Non-pigmented ciliary epithelial cell (primary cell): ENCODE results near the gene SART3.
"Not testable (repeated sequence)": the region's sequence is repeated elsewhere in the genome, so short reads cannot be mapped to it uniquely, and the experiment has no call there.

Experiments used
- DNase-seq: peaks from one replicate; pipeline ENCODE4 v3.0.0-alpha.2; 2010; ENCODE audit warnings: low read depth

Gene SART3

DNA sequence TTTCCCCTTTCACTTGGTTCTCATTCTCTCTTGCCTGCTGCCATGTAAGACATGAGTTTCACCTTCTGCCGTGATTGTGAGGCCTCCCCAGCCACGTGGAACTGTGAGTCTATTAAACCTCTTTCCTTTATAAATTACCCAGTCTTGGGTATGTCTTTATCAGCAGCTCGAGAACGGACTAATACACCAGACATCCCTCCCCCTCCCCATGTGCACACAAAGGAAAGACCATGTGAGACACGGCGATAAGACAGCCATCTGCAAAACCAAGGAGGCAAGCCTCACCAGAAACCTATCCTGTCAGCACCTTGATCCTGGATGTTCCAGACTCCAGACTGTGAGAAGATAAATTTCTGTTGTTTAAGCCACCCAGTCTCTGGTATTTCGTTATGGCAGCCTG lies 75.6 kb downstream of the SART3 start:
- DNase-seq, result not testable (repeated sequence)

DNA sequence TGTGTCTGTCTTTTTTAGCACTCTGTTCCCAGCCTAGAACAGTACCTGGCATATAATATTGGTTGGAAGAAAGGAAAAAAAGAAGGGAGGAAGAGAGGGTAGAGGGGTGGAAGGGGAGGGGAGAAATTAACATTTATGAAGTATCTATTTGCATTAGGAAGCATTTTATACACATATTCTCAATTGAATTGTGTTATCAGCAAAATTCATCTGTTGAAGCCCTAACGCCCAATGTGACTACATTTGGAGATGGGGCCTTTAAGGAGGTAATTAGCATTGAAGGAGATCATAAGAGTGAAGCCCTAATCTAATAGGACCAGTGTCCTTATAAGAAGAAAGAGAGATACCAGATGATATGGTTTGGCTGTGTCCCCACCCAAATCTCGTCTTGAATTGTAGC lies 76.1 kb downstream of the SART3 start:
- DNase-seq, result no peak

DNA sequence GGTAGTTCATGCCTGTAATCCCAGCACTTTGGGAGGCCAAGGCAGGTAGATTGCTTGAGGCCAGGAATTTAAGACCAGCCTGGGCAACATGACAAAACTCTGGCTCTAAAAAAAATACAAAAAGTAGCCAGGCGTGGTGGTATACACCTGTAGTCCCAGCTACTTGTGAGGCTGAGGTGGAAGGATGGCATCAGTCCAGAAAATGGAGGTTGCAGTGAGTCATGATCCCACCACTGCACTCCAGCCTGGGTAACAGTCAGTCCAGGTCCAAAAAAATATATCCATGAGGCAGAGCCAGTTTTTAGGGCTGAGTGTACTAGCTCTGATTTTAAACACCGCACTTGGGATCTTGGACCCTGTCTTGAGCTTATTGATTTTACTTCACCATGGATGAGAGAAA lies 76.5 kb downstream of the SART3 start:
- no peak for DNase-seq

DNA sequence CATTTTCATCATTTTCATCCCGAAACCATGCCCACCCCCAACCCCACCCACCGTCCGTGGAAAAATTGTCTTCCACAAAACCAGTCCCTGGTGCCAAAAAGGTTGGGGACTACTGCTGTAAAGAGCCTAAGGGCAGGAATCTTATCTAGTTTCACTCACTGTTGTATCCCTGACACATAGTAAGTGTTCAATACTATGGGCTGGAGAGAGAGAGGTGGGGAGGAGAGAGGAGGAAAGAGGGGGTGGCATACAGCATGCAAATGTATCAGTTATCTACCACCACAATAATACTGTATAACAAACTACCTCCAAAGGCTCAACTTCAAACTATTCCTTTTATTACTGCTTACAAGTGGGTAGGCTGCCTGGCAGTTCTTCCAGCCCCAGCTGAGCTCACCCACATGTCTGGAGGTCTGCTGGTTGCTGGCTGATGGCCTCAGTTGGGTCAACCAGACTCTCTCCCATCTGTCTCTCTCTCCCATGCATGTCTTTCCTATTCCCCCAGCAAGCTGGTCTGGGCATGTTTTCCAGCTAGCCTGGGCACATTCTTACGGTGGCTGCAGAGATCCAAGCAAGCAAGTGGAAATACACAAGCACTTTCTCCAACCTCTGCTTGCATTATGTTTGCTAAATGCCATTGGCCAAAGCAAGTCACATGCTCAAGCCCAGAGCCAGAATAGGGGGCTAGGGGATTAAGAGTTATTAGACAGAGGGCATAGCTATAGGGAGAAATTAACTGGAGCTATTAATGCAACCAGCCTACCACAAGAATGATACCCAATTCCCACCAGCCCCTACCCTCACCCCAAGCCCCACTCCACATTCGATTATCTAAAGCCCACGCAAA lies 77.5 kb downstream of the SART3 start:
- no peak for DNase-seq

DNA sequence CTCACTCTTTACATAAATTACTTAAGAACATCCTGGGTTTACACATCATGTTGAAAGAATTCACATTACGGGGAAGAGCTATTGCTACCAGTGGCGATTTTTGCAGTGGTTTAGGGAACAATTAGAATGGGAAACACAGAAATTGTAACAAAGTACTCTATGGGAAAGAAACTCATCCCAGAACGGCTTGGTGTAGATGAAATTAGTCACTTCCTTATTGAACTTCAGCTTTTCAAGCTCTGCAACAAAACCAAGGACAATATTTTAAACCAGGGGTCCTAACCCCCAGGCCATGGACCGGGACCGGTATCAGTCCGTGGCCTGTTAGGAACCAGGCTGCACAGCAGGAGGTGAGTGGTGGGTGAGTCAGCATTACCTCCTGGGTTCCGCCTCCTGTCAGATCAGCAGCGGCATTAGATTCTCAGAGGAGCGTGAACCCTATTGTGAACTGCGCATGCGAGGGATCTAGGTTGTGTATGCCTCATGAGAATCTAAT lies 78.2 kb downstream of the SART3 start:
- DNase-seq, result peak; percentile 11

DNA sequence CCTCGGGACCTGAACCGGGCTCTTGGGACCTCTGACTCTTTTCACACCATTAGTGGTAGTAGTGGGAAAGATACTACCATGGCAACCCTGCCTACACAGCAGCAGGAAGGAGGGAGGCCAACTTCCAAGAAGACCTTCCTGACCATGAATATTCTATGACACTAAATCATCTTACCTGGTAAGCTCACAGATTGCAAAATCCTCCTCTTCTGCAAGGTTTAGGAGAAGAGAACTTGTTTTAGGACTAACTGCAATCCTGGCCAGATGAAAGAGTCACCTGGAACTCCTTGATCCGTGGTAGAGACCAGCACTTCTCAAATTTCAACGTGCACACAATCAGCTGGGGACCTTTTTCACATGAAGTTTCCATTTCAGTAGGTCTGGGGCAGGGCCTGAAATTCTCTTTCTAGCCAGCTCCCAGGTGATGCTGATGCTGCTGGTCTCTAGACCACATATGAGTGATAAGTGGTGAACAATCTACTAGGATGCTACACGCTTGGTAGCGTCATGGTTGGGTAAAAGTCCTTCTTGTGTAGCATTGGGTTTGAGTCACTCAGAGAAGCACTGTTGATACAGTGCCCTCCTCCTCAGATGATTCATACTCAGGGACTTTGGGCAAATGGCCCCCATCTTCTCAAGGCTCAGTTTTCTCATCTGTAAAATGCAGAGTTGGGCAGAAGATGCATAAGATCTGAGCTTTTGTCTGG lies 81.5 kb downstream of the SART3 start:
- DNase-seq, result no peak

DNA sequence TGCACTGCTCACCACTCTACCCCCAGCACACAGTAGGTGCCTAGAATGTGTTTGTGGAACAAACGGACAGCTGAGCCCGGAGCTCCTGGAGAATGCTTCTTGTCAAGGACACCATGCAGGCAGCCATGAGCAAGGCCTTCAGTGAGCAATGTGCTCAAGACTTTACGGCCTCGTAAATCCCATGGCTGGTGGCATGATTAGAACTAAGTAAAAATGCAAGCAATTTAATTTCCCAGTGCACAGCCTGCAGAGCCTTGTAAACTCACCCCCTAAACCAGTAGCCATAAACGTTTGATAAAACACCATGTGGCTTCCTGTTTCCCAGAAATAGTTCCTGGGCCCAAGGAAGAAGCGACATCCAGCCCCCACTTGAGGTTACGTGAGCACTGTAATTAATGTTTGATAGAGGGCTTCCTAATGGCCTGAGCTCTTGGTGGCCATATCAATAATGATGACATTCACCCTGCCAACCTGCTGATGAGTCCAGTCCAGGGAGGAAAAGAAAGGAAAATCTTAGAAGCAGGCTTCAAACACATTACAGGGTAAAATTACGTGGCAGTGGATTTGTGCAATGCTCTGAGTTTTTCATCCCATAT lies 82.3 kb downstream of the SART3 start:
- no peak for DNase-seq

DNA sequence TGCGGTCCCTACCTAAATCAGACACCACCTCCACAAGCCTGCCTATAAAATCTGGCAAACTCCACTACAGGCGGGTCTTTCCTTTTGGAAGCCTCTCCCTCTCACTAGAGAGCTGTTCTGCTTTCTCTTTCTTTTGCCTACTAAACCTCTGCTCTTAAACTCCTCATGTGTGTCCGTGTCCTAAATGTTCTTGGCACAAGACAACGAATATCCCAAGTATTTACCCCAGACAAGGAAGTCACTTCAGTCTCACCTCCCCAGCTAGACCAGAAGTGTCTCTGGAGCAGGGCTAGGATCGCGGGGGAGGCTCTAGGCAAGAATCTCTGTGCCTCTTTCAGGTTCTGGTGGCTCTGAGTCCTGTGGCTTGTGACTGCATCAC lies 83.1 kb downstream of the SART3 start:
- DNase-seq, result no peak

DNA sequence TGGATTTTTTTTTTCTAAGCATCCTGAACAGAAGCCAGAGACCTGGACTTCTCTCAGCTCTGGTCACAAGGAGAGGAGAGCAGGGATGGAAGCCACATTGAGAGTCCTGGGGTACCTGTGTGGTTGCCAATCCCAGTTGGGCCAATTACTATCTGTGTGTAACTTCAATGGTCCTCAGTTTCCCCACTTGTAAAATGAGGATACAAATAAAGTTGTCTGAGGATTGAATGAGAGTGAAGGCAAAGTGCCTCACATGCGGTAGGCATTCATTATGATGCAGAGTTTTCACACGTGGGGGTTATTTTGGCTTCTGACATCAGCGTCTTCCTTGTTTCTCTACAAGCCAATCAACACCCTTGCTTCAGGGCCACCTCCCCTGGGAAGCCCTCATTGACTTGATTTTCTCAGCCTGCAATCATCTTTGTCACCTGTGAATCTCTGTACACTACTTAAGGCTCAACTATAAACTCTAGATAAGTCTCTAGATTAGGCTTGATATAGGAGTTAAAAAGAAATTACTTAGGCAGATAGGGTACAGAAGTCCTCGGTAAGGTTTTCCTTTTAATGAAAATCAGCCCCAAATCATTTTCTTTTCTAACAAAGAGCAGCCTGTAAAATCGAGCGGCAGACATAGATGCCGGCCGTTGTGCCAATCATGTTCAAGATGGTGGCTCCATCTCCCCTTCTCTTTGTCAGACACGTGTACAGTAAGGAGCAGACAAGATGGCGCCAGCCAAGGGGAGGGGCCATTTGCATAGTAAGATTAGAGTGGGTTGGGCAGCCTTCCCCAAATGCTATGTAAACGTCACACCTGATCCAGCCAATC lies 83.7 kb downstream of the SART3 start:
- no peak for DNase-seq

DNA sequence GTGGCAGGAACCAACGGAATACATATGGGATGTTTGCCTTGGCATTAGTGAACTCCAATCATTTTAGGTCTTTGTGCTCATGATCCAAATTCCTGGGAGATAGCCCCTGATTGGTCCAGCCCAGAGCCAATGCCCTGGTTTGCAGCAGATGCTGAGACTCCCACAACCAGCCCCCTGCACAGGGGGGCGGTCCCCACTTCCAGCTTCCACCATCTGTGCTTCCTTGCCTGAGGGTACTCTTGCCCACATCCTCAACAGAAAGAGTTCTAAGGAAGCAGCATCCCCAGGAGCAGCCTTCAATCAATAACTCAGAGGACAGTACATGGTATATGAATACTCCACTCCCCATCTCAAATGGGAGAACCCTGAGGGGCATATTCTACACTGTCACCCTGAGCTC lies 85.6 kb downstream of the SART3 start:
- DNase-seq, result no peak

DNA sequence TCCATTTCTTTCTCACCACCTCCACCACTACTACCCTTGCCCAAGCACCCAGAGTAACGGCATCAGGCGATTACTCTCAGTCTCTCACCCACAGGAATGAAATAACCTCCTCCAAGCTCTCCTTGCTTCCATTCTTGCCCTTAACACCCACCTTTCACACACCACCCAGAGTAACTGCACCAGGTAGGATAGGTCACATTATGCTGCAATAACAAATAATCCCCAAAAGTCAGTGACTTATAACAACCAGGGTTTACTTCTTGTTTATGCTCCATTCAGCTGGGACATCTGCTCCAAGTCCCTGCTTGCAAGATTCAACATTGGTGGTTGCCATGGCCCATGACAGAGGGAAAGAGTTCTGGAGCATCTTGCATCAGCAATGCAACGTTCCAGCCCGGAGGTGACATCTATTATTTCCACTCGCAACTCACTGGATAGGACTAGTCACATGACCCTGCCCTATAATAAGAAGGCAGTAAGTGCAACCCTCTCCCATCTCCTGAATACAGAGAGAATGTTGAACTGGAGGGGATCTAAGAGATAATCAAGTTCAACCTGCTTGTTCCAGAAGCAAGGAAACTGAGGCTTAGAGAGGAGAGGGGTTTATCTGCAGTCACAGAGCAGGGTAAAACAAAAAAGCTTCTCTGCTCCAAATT lies 87.4 kb downstream of the SART3 start:
- DNase-seq, result no peak
